ENCODE data around the gene THRSP. TPM values are rescaled to one million over a fixed set of nuclear protein-coding genes. Genes with fewer than 3 reads are reported as not detected.
"Not testable (repeated sequence)": the region's sequence is repeated elsewhere in the genome, so short reads cannot be mapped to it uniquely, and the experiment has no call there.

The THRSP gene, protein sequence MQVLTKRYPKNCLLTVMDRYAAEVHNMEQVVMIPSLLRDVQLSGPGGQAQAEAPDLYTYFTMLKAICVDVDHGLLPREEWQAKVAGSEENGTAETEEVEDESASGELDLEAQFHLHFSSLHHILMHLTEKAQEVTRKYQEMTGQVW
- total RNA-seq (2021), result 0.72 TPM in 1 of 2 replicates, not detected in the other
- percentile 18 among the genes with signal in this experiment for Bru-seq, nascent RNA
- BruChase-seq, experiment 1, labeled RNA remaining after a 2-hour chase, result percentile 16 among the genes with signal in this experiment
- percentile 19 among the genes with signal in this experiment for BruChase-seq, experiment 2, labeled RNA remaining after a 6-hour chase
- long read RNA-seq, partial matches to known transcripts, result 0 of 1 reads
- long read RNA-seq, other reads (novel, unspliced or antisense), result 1 of 1 reads

- Histone ChIP-seq H3K4me2 (no peak within 1 kb of the TSS), H3K4me1 (replicated peaks; ENCODE audit: insufficient read depth) (no peaks in the 10 kb centered on the region), H3K27me3 (ENCODE audit: insufficient read depth, low read depth) (no peaks in the 10 kb centered on the region), H3K27ac (no peak within 1 kb of the TSS), H2AFZ (no peak within 1 kb of the TSS), H3K79me2 (ENCODE audit: low read depth) (no peaks in the 10 kb centered on the region), H3K9me3 (ENCODE audit: insufficient read depth, low read depth) (no peaks in the 10 kb centered on the region), H3K9me2 (ENCODE audit: insufficient read depth) (no peaks in the 10 kb centered on the region), H3F3A (ENCODE audit: insufficient read depth, low read depth) (no peaks in the 10 kb centered on the region), H3K4me3 (no peak within 1 kb of the TSS), H4K20me1 (ENCODE audit: insufficient read depth) (no peaks in the 10 kb centered on the region), H3K36me3 (ENCODE audit: low read depth) (peaks cover 10% of the 10 kb centered on the region; the same call in 1 of the 2 replicates)
- BruUV-seq (replicated peaks), result no TSS peak
- CTCF ChIA-PET, result interaction anchor here (0.5 kb wide), 1 partner anchor 41 kb away, joined by 3 read pairs; no protein-coding TSS in a partner anchor
- intact Hi-C loops (cut with micrococcal nuclease; ENCODE audit: unreplicated experiment), result no loop called here
- POLR2A ChIA-PET (ENCODE audit: unreplicated experiment), result interaction anchor here (0.6 kb wide), 1 partner anchor 69 kb away, joined by 6 read pairs; no protein-coding TSS in a partner anchor
- no peak for DNase-seq
- TF ChIP-seq CTCF (conservative IDR thresholded peaks at IDR 0.05) (no peak), EZH2 (IDR thresholded peaks at IDR 0.05; ENCODE audit: low read depth) (no peak)
Observed at GRCh38 chr11:78063440-78064181, at the start of gene THRSP. TSS of gene THRSP (plus strand) at chr11:78063861. CDS start at chr11:78063882, 21 bp downstream.

GRCh38 chr11:78014937-78015520 lies 48.6 kb upstream of the THRSP start:
- H3K4me3 ChIP-seq; POLR2A ChIA-PET (ENCODE audit: unreplicated experiment); H3K4me2 ChIP-seq; DNase-seq; BruUV-seq (replicated peaks); H3F3A ChIP-seq (ENCODE audit: insufficient read depth, low read depth); H3K9me3 ChIP-seq (ENCODE audit: insufficient read depth, low read depth); H2AFZ ChIP-seq; H3K79me2 ChIP-seq (ENCODE audit: low read depth); H3K27ac ChIP-seq; H4K20me1 ChIP-seq (ENCODE audit: insufficient read depth); intact Hi-C loops (cut with micrococcal nuclease; ENCODE audit: unreplicated experiment); H3K4me1 ChIP-seq (replicated peaks; ENCODE audit: insufficient read depth); H3K27me3 ChIP-seq (ENCODE audit: insufficient read depth, low read depth); H3K9me2 ChIP-seq (ENCODE audit: insufficient read depth); CTCF ChIA-PET; H3K36me3 ChIP-seq (ENCODE audit: low read depth): not testable (repeated sequence)

- Histone ChIP-seq H3K9me3 (ENCODE audit: insufficient read depth, low read depth) (no peaks in the 10 kb centered on the region), H4K20me1 (ENCODE audit: insufficient read depth) (no peaks in the 10 kb centered on the region), H3K4me1 (replicated peaks; ENCODE audit: insufficient read depth) (peaks cover 10% of the 10 kb centered on the region), H3F3A (ENCODE audit: insufficient read depth, low read depth) (peaks cover 12% of the 10 kb centered on the region; the same call in 1 of the 2 replicates), H3K9me2 (ENCODE audit: insufficient read depth) (no peaks in the 10 kb centered on the region), H3K27me3 (ENCODE audit: insufficient read depth, low read depth) (no peaks in the 10 kb centered on the region), H3K27ac (no peak overlapping the region), H2AFZ (no peak overlapping the region), H3K4me3 (no peak overlapping the region), H3K36me3 (ENCODE audit: low read depth) (no peaks in the 10 kb centered on the region), H3K4me2 (no peak overlapping the region), H3K79me2 (ENCODE audit: low read depth) (no peaks in the 10 kb centered on the region)
- ChIA-PET CTCF (no interaction called here), POLR2A (ENCODE audit: unreplicated experiment) (no interaction called here)
- BruUV-seq (replicated peaks), result no TSS peak
- TF ChIP-seq EZH2 (IDR thresholded peaks at IDR 0.05; ENCODE audit: low read depth) (no peak), CTCF (conservative IDR thresholded peaks at IDR 0.05) (no peak)
- intact Hi-C loops (cut with micrococcal nuclease; ENCODE audit: unreplicated experiment), result no loop called here
- DNase-seq, result no peak
Observed at GRCh38 chr11:78015878-78016277, 47.8 kb upstream of the THRSP start.

All from PC-9 (cell line).